Gastroesophageal sphincter (tissue), 4 donors: ENCODE results near the gene XRCC1. TPM values are rescaled to one million over a fixed set of nuclear protein-coding genes. Genes with fewer than 3 reads are reported as not detected.
A peak's percentile ranks its signal among the peaks of the same experiment; 100 is the strongest.

Experiments used
- ATAC-seq: fragments of 150-250 bp; one replicate; pipeline ENCODE4 v1.9.1; 2016; ENCODE audit warnings: mild to moderate bottlenecking, moderate library complexity
- H3K27ac ChIP-seq, 4 donors: fragments of 200-600 bp; sonication (generic) in 3 of 4; 1 replicate in 3 of 4; 2 replicates in 1 of 4; pipeline ENCODE4 v1.5.1; 2016 to 2019
- H3K27me3 ChIP-seq: fragments of 200-600 bp; sonication (generic); one replicate; pipeline ENCODE4 v1.5.1; 2019
- H3K36me3 ChIP-seq, 2 donors: fragments of 200-600 bp; sonication (generic); one replicate each; pipeline ENCODE4 v1.5.1; 2019; ENCODE audit warnings: control low read depth in 1 of 2
- H3K4me1 ChIP-seq, 3 donors: fragments of 200-600 bp; sonication (generic); 1 replicate in 2 of 3; 2 replicates in 1 of 3; pipeline ENCODE4 v1.5.1; 2016 to 2019; ENCODE audit warnings: control low read depth in 2 of 3
- H3K4me3 ChIP-seq, 2 donors: fragments of 200-600 bp; sonication (generic); one replicate each; pipeline ENCODE4 v1.5.1; 2019; ENCODE audit warnings: mild to moderate bottlenecking in 1 of 2, moderate library complexity in 1 of 2
- H3K9me3 ChIP-seq, 3 donors: fragments of 200-600 bp; sonication (generic); one replicate each; pipeline ENCODE4 v1.5.1; 2017 to 2019; ENCODE audit warnings: control low read depth in 2 of 3
- CTCF ChIP-seq, 4 experiments: fragments of 200-600 bp in 2 of 4; fragments of 450-650 bp in 2 of 4; sonication (generic) in 1 of 4; IDR thresholded peaks; one replicate each; pipeline ENCODE4 v1.5.1; 2017 to 2019; ENCODE audit warnings: antibody characterized with exemption in 4 of 4, mild to moderate bottlenecking in 2 of 4, moderate library complexity in 2 of 4
- EP300 ChIP-seq: sonication (generic); formaldehyde crosslinking; IDR thresholded peaks from one replicate; pipeline ENCODE4 v1.6.1; 2017; ENCODE audit warnings: antibody characterized with exemption, mild to moderate bottlenecking
- POLR2A ChIP-seq, 2 donors: fragments of 450-650 bp; IDR thresholded peaks; one replicate each; pipeline ENCODE4 v1.6.1; 2017; ENCODE audit warnings: antibody characterized with exemption in 2 of 2, mild to moderate bottlenecking in 2 of 2, moderate library complexity in 1 of 2
- POLR2AphosphoS5 ChIP-seq: sonication (generic); formaldehyde crosslinking; IDR thresholded peaks from one replicate; pipeline ENCODE4 v1.6.1; 2017; ENCODE audit warnings: antibody characterized with exemption
- WGBS, 2 donors: methylation state at CpG; one replicate each; pipeline ENCODE4 v1.1.5; 2018; ENCODE audit warnings: low coverage in 1 of 2; 5-methylcytosine and 5-hydroxymethylcytosine counted together
- total RNA-seq, 4 donors: library from RNA; depleted of rRNA; stranded (reverse); fragments of >200 nt; gene quantifications; one replicate each; pipeline ENCODE4 v1.1.0, GENCODE V29; 2016

Gene XRCC1
- total RNA-seq, 4 donors from 2014 or later, result 17.9 to 31.0 (median 22.6) TPM

GRCh38 chr19:43563816-43564457 is 11.4 kb downstream of the XRCC1 start:
- no peak for TF ChIP-seq EP300
- TF ChIP-seq POLR2AphosphoS5, result no peak
- TF ChIP-seq CTCF (IDR thresholded peaks at IDR 0.05), result no peak
- TF ChIP-seq POLR2A (IDR thresholded peaks at IDR 0.05), result no peak
- 78 to 81% methylated on average over 8 to 9 of the region's 10 CpGs for WGBS, 2 donors
- Histone ChIP-seq H3K27ac (peak overlapping the region in 1 of 4 donors; percentile 71), H3K27me3 (no peaks in the 10 kb centered on the region), H3K4me3 (no peak overlapping the region), H3K9me3 (no peaks in the 10 kb centered on the region), H3K36me3 (peaks cover 0 to 35% of the 10 kb centered on the region in 2 donors), H3K4me1 (peaks cover 0 to 27% (median 0%) of the 10 kb centered on the region in 3 donors)
- no peak for ATAC-seq

DNA sequence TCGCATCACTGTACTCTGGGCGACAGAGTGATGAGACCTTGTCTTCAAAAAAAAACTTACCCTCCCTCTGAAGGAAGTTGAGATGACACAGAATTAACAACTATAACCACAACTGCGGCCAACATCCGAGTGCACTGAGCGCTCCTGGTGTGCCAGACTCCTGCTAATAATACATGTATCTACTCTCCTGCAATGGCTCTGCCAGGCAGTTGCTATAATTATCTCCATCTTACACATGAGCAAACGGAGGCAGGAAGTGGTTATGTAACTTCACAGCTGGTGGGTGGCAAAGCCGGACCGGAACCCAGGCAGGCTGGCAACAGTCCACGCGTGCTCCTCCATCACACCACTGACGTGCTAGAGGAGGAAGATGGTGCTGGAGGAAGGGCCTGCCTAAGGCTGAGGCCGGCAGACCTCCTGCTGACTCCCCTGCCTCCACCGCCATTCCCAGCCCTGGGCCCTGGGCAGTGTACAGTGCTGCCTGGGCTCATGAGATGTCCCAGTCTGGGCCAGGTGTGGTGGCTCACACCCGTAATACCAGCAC is 12.6 kb downstream of the XRCC1 start:
- peaks cover 0 to 44% of the 10 kb centered on the region in 2 donors for H3K36me3 ChIP-seq
- peak overlapping the region in 3 of 4 donors; percentile 63 to 71 (median 64) for H3K27ac ChIP-seq
- H3K4me3 ChIP-seq, result no peak overlapping the region
- H3K9me3 ChIP-seq, result no peaks in the 10 kb centered on the region
- no peaks in the 10 kb centered on the region for H3K27me3 ChIP-seq
- 43 to 60% methylated on average over 5 to 7 of the region's 14 CpGs for WGBS, 2 donors
- H3K4me1 ChIP-seq, result peaks cover 0 to 27% (median 0%) of the 10 kb centered on the region in 3 donors
- no peak for TF ChIP-seq CTCF (IDR thresholded peaks at IDR 0.05)
- no peak for TF ChIP-seq EP300
- peak; percentile 37 for TF ChIP-seq POLR2AphosphoS5
- no peak for TF ChIP-seq POLR2A (IDR thresholded peaks at IDR 0.05)
- ATAC-seq, result peak; percentile 80

- Histone ChIP-seq H3K4me3 (no peak overlapping the region), H3K27me3 (no peaks in the 10 kb centered on the region), H3K4me1 (peaks cover 0 to 27% (median 0%) of the 10 kb centered on the region in 3 donors), H3K27ac (peak overlapping the region in 3 of 4 donors; percentile 63 to 71 (median 64)), H3K9me3 (no peaks in the 10 kb centered on the region), H3K36me3 (peaks cover 0 to 48% of the 10 kb centered on the region in 2 donors)
- TF ChIP-seq POLR2A (IDR thresholded peaks at IDR 0.05), result no peak
- TF ChIP-seq CTCF (IDR thresholded peaks at IDR 0.05), result no peak
- TF ChIP-seq POLR2AphosphoS5, result no peak
- TF ChIP-seq EP300, result no peak
- WGBS, 2 donors, result 67 to 79% methylated on average over 2 to 4 of the region's 6 CpGs
- no peak for ATAC-seq
These were observed 13.1 kb downstream of the XRCC1 start for GRCh38 chr19:43562226-43562697.

DNA sequence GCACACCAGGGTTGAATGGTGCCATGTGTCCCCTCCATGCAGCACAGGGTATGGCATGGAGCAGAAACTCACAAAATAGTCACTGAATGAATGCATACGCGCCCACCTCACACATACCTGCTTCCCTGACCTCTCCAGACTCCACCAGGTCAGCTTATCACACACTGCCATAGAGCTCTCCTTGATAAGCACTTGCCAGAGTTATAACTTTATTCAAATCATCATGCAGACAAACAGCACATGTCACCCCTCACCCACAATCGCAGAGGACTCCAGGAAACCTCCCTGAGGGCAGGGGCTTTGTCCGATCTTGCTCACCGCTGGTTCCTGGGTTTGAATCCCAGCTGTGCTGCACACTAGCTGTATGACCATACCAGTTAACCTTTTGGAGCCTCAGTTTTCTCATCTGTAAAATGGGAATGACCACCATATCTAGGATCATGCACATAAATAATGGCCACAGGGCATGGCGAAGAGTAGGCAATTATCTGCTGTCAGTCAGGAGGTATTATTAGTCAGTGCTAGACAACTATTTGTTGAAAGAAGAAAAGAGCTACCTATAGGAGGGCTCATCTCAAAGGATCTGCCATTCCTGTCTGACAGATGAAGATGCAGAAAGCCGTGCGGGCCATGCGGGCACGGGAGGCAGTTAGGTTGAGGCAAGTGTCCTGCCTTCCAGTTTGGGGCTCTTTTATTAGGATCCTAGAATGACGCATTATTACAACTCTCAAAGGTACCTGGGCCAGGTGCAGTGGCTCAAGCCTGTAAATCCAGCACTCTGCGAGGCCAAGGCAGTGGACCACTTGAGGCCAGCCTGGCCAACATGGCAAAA is 14.0 kb downstream of the XRCC1 start:
- no peak for ATAC-seq
- peak overlapping the region in 1 of 4 donors; percentile 71 for H3K27ac ChIP-seq
- 85 to 96% methylated on average over 9 to 12 of the region's 12 CpGs for WGBS, 2 donors

More for the DNA sequence above, 14.0 kb downstream of the XRCC1 start:
- no peaks in the 10 kb centered on the region for H3K9me3 ChIP-seq
- H3K36me3 ChIP-seq, result peaks cover 0 to 56% of the 10 kb centered on the region in 2 donors
- no peaks in the 10 kb centered on the region for H3K27me3 ChIP-seq
- H3K4me3 ChIP-seq, result no peak overlapping the region
- peaks cover 0 to 27% (median 0%) of the 10 kb centered on the region in 3 donors for H3K4me1 ChIP-seq
- TF ChIP-seq POLR2A (IDR thresholded peaks at IDR 0.05) (no peak), CTCF (IDR thresholded peaks at IDR 0.05) (no peak), EP300 (no peak), POLR2AphosphoS5 (no peak)
